Common myeloid progenitor, CD34-positive (primary cell): ENCODE measurements around the gene FLNB.

Experiments
- CTCF ChIA-PET: fragments of 350-600 bp; sonication (Branson Sonifier 250); formaldehyde crosslinking; loops from one replicate; lab custom pipeline; 2021; ENCODE audit warnings: antibody characterized with exemption; lab: Charles Lee
- POLR2A ChIA-PET: fragments of 350-600 bp; sonication (Branson Sonifier 250); formaldehyde crosslinking; loops from one replicate; lab custom pipeline; 2021; ENCODE audit warnings: antibody characterized with exemption; lab: Charles Lee
- DNase-seq, 3 donors: peaks; one replicate each; pipeline versions ENCODE4 v3.0.0 to v3.0.0-alpha.2; 2013
- H3K27ac ChIP-seq, 2 experiments: 1 replicate in 1 of 2; 2 replicates in 1 of 2; pipeline ENCODE4 v1.7.0; 2013; ENCODE audit warnings: inconsistent platforms in 2 of 2, low read length in 2 of 2, mild to moderate bottlenecking in 2 of 2, low read depth in 1 of 2, moderate library complexity in 1 of 2; ENCODE audit not compliant: severe bottlenecking in 2 of 2, insufficient read depth in 1 of 2, poor library complexity in 1 of 2
- H3K27me3 ChIP-seq, 5 experiments: replicated peaks in 2 of 5; 1 replicate in 3 of 5; 2 replicates in 2 of 5; pipeline versions ENCODE4 v1.6.1 to v1.7.0; 2013; ENCODE audit warnings: low read length in 4 of 5, mild to moderate bottlenecking in 2 of 5, moderate library complexity in 2 of 5, inconsistent platforms in 1 of 5; ENCODE audit not compliant: insufficient read depth in 5 of 5, control insufficient read depth in 4 of 5
- H3K36me3 ChIP-seq, 4 experiments: 1 replicate in 2 of 4; 2 replicates in 2 of 4; pipeline versions ENCODE4 v1.6.1 to v1.7.0; 2013; ENCODE audit warnings: low read length in 3 of 4, control low read depth in 1 of 4, mild to moderate bottlenecking in 1 of 4; ENCODE audit not compliant: control insufficient read depth in 4 of 4, insufficient read depth in 4 of 4
- H3K4me1 ChIP-seq, 4 experiments: 1 replicate in 3 of 4; 2 replicates in 1 of 4; pipeline versions ENCODE4 v1.6.1 to v1.7.1; 2013; ENCODE audit warnings: low read length in 3 of 4, mild to moderate bottlenecking in 3 of 4, control low read depth in 1 of 4, inconsistent platforms in 1 of 4, moderate library complexity in 1 of 4; ENCODE audit not compliant: control insufficient read depth in 4 of 4, insufficient read depth in 4 of 4; ENCODE audit errors: control extremely low read depth in 1 of 4
- H3K4me3 ChIP-seq, 7 experiments: 1 replicate in 4 of 7; 2 replicates in 3 of 7; pipeline versions ENCODE4 v1.5.1 to v1.7.0; 2013; ENCODE audit warnings: mild to moderate bottlenecking in 7 of 7, low read length in 6 of 7, moderate library complexity in 6 of 7, inconsistent platforms in 2 of 7, low read depth in 2 of 7, control low read depth in 1 of 7; ENCODE audit not compliant: insufficient read depth in 4 of 7, control insufficient read depth in 1 of 7; ENCODE audit errors: extremely low read depth in 1 of 7
- H3K9me3 ChIP-seq, 5 experiments: 1 replicate in 4 of 5; 2 replicates in 1 of 5; pipeline versions ENCODE4 v1.6.1 to v1.7.1; 2013; ENCODE audit warnings: low read length in 4 of 5, mild to moderate bottlenecking in 2 of 5, inconsistent platforms in 1 of 5, low read depth in 1 of 5, moderate library complexity in 1 of 5; ENCODE audit not compliant: control insufficient read depth in 4 of 5, insufficient read depth in 2 of 5; ENCODE audit errors: control extremely low read depth in 1 of 5
- WGBS: methylation state at CpG from one replicate; pipeline ENCODE4 v1.1.5; 2013; ENCODE audit not compliant: insufficient coverage; 5-methylcytosine and 5-hydroxymethylcytosine counted together

FLNB gene

GRCh38 chr3:58151637-58152036 lies 143.4 kb downstream of the FLNB start:
- CTCF ChIA-PET = interaction anchor here (0.6 to 1.9 kb wide), 3 partner anchors 9 to 60 kb away, joined by 3 to 4 read pairs (median 3); no protein-coding TSS in a partner anchor
- no peak overlapping the region for H3K27ac ChIP-seq
- no peaks in the 10 kb centered on the region for H3K4me1 ChIP-seq
- H3K4me3 ChIP-seq = no peak overlapping the region
- no peaks in the 10 kb centered on the region for H3K27me3 ChIP-seq
- 96% methylated on average over 3 of the region's 3 CpGs for WGBS
- H3K9me3 ChIP-seq = no peaks in the 10 kb centered on the region
- peaks cover 32 to 93% (median 52%) of the 10 kb centered on the region in 4 experiments for H3K36me3 ChIP-seq
- POLR2A ChIA-PET = no interaction called here
- DNase-seq = no peak

GRCh38 chr3:58152225-58153015 lies 144.2 kb downstream of the FLNB start:
- no peaks in the 10 kb centered on the region for H3K9me3 ChIP-seq
- no peaks in the 10 kb centered on the region for H3K4me1 ChIP-seq
- ChIA-PET POLR2A (interaction anchor here (0.6 kb wide), 1 partner anchor 92 kb away, joined by 3 read pairs; no protein-coding TSS in a partner anchor), CTCF (interaction anchor here (0.8 to 1.9 kb wide), 3 partner anchors 10 to 25 kb away, joined by 3 to 4 read pairs (median 3); no protein-coding TSS in a partner anchor)
- peaks cover 32 to 93% (median 49%) of the 10 kb centered on the region in 4 experiments for H3K36me3 ChIP-seq
- H3K27me3 ChIP-seq = no peaks in the 10 kb centered on the region
- H3K27ac ChIP-seq = no peak overlapping the region
- DNase-seq = no peak
- no peak overlapping the region for H3K4me3 ChIP-seq
- WGBS = 92% methylated on average over 13 of the region's 17 CpGs

DNA sequence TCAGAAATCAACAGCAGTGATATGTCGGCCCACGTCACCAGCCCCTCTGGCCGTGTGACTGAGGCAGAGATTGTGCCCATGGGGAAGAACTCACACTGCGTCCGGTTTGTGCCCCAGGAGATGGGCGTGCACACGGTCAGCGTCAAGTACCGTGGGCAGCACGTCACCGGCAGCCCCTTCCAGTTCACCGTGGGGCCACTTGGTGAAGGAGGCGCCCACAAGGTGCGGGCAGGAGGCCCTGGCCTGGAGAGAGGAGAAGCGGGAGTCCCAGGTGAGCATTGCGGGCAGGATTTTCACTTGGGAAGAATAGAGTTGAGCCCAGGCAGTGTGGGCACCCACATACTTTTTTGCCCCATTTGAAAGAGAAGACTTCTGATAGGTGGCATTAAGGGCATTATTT lies 145.1 kb downstream of the FLNB start:
- Histone ChIP-seq H3K4me3 (no peak overlapping the region), H3K4me1 (no peaks in the 10 kb centered on the region), H3K36me3 (peaks cover 27 to 91% (median 44%) of the 10 kb centered on the region in 4 experiments), H3K27me3 (no peaks in the 10 kb centered on the region), H3K9me3 (no peaks in the 10 kb centered on the region), H3K27ac (no peak overlapping the region)
- ChIA-PET POLR2A (no interaction called here), CTCF (interaction anchor here (0.8 kb wide), 1 partner anchor 24 kb away, joined by 3 read pairs; no protein-coding TSS in a partner anchor)
- DNase-seq = no peak
- 99% methylated on average over 13 of the region's 16 CpGs for WGBS

DNA sequence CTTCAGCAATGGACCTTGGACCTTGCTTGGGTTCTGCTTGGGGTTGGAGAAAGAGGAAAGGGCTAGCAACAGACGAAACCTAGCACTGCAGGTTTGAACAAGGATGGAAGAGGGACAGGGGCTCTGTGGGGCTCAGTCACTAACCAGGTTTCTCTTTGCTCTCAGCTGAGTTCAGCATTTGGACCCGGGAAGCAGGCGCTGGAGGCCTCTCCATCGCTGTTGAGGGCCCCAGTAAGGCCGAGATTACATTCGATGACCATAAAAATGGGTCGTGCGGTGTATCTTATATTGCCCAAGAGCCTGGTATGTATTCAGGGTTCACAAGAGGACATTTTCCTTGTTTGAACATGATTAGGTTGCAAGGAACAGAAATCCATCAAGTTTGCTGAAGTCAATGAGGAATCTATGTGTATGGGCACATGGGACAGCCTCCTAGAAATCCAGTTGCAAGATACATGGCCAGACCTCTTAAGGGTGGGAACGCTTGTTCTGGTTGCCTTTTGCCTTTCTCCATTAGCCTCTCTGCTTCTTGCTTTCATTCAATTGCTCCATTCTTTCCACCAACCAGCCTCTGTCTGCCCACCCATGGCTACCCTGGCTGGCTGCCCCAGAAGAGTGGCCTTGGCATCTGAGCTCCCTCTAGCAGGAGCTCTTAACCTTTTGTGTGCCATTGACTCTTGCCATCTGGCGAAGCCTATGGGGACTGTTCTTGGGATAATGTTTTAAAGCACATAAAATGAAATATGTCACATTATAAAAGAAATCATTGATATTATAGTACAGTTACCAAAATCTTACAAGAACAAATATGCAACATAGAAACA lies 146.6 kb downstream of the FLNB start:
- H3K9me3 ChIP-seq = no peaks in the 10 kb centered on the region
- H3K27ac ChIP-seq = no peak overlapping the region
- peaks cover 24 to 86% (median 36%) of the 10 kb centered on the region in 4 experiments for H3K36me3 ChIP-seq
- ChIA-PET CTCF (interaction anchor here (1.0 to 1.1 kb wide), 2 partner anchors 134 to 157 kb away, joined by 3 to 4 read pairs; no protein-coding TSS in a partner anchor), POLR2A (no interaction called here)
- no peak overlapping the region for H3K4me3 ChIP-seq
- no peaks in the 10 kb centered on the region for H3K27me3 ChIP-seq
- no peaks in the 10 kb centered on the region for H3K4me1 ChIP-seq
- WGBS = 98% methylated on average over 9 of the region's 10 CpGs
- no peak for DNase-seq

GRCh38 chr3:58155838-58156237 lies 147.6 kb downstream of the FLNB start:
- Histone ChIP-seq H3K4me3 (no peak overlapping the region), H3K27me3 (no peaks in the 10 kb centered on the region), H3K9me3 (no peaks in the 10 kb centered on the region), H3K36me3 (peaks cover 26 to 82% (median 34%) of the 10 kb centered on the region in 4 experiments), H3K27ac (no peak overlapping the region), H3K4me1 (no peaks in the 10 kb centered on the region)
- ChIA-PET CTCF (interaction anchor here (1.3 kb wide), 1 partner anchor 11 kb away, joined by 5 read pairs; no protein-coding TSS in a partner anchor), POLR2A (no interaction called here)
- WGBS = over 99% methylated on average over 10 of the region's 10 CpGs
- DNase-seq = no peak

- ChIA-PET POLR2A (interaction anchor here (0.7 kb wide), 1 partner anchor 98 kb away, joined by 3 read pairs; no protein-coding TSS in a partner anchor), CTCF (interaction anchor here (2.8 to 2.9 kb wide), 2 partner anchors 10 to 149 kb away, joined by 8 to 14 read pairs; partner anchors contain the start of gene FLNB)
- Histone ChIP-seq H3K27ac (no peak overlapping the region), H3K36me3 (peaks cover 27 to 81% (median 39%) of the 10 kb centered on the region in 4 experiments), H3K4me3 (no peak overlapping the region), H3K4me1 (no peaks in the 10 kb centered on the region), H3K9me3 (peaks cover 0 to 3% (median 0%) of the 10 kb centered on the region in 5 experiments), H3K27me3 (no peaks in the 10 kb centered on the region)
- DNase-seq = no peak
- 95% methylated on average over 7 of the region's 11 CpGs for WGBS
Observed at GRCh38 chr3:58157700-58158099, 149.5 kb downstream of the FLNB start.
